Dedifferentiated amniotic fluid mesenchymal stem cell (primary cell): ENCODE results near the gene LRRC71.

Source experiments
- DNase-seq: peaks from one replicate; pipeline ENCODE4 v3.0.0-alpha.2; 2016; ENCODE audit errors: extremely low spot score

Gene LRRC71

GRCh38 chr1:156927215-156928042 is 7.0 kb downstream of the LRRC71 start:
- peak; percentile 47 for DNase-seq

- no peak for DNase-seq
Observed at GRCh38 chr1:156928043-156928602, 7.7 kb downstream of the LRRC71 start.

DNA sequence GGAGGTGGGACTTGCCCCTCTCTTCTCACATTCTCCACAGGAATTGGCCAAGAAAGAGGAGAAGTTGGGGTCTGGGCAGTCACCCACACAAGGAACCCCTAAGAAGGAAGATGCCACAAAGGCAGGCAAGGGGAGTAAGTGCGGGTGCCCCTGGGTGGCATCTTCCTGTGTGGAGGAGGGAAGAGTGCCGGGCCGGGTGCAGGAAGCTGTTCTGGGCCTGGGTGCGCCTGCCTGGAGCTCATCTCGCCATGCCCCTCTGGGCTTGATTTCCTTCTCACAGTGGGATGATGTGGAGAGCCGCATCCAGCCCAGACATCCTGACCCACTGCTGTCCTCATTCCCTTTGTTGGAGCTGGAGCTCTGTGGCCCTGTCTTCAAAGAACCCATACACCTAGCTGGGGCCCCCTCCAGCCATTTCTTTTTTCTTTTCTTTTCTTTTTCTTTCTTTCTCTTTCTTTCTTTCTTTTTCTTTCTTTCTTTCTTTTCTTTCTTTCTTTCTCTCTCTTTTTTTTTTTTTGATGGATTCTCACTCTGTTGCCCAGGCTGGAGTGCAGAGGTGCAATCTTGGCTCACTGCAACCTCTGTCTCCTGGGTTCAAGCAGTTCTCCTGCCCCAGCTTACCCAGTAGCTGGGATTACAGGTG is 9.3 kb downstream of the LRRC71 start:
- DNase-seq = no peak

GRCh38 chr1:156930483-156930882 is 10.1 kb downstream of the LRRC71 start:
- DNase-seq = no peak

DNA sequence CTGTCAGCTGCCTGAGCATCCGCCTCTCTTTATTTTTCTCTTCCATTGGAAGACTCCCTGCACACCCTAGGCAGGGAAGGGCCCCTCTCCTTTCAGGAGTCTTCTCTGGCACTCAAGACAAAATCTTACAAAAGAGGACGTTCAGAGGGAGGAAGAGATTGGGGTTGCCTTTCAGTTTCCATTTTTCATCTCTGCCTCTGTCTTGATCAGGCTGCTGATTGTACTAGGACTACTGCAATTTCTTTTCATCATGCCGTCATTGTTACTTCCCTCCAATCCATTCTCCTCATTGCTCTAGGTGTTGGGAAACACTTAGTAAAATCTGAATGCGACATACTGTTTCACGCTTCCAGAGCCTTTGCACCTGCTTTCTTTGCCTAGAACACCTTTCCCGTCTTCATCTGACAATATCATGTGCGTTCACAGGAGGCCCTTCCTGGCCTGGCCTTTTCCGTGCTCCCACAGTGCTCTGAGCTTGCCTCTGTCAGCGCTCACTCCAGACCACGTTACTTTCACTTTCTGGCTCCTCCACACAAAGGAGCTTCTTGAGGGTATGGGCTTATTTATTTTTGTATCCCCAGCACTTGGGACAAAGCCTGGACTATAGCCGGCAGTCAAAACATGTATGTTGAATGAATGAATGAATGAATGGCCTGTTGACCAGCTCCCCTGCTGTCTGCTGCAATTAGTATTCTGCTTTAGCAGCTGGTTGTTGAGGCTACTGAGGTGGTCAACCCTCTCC is 10.9 kb downstream of the LRRC71 start:
- DNase-seq = no peak

- no peak for DNase-seq
Observed at GRCh38 chr1:156931974-156932710, 11.7 kb downstream of the LRRC71 start.

DNA sequence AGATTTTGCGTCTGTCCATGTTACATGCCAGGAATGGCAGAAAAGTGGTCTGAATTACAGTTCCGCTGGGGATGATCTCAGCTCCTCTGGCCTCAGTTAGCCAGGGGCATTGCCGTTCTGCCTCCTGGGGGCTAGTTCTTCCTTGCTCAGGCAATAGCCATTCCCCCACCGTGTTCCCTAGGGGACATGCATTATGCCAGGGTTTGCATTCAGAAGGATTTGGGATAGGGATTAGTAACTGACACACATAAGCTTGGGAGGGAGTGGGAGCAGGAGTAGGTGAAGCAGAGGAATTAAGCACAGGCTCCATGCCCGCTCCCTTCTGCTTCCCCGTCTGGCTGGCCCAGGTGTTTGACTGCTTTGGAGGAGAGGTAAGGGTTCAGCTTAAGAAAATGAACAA is 12.7 kb downstream of the LRRC71 start:
- DNase-seq = no peak

DNA sequence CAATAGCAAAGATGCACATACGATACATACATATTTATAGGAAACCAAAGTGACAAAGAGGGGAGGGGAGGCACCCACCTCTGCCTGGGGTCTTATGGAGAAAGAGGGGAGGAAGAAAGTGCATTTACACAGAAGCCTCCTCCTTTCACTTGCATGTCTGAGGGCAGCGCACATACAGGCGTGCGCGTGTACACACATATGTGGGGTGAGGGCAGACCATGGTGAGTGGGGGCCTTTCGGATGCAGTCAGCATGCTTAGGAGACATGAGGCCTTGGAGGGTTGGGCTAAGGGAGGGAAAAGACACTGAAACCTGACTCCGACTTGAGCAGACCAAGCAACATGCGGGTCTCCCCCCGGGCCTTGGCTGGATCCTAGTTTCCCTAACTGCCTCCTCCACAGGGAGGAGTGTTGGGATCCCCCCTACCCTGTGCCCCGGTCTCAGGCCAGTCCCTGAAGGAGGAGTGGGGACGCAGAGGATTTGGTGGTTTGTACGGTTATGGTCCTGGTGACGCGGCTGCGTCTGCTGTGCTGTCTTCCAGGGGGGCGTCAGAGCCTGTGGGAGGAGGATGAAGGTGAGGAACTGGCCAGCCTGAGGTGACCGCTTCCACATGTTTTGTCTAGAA is 15.2 kb downstream of the LRRC71 start:
- no peak for DNase-seq

- DNase-seq = no peak
Observed at GRCh38 chr1:156936191-156936590, 15.8 kb downstream of the LRRC71 start.

DNA sequence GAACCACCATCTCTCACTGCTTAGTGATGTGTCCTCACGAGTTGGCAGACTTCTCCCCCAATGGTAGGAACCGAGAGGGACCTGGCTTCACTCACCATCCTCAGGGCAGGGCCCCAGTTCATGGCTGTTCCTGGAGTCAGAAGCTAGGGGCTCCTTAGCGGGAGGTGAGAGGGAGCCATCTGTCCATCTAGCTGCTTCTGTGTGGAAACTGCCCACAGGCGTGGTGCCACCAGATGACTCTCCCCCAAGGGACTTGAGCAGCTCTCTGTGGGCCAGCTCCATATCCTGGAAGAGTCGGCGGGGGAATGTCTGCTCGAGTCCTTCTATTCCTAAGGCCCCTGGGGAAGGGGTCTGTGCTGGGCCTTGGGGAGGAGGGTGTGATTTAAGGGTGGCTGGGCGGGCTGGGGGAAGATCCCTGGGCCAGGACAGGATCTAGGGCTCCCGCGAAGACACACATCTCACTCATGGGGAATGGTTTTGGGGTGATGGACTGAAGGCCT is 16.3 kb downstream of the LRRC71 start:
- DNase-seq = no peak

- DNase-seq = no peak
Observed at GRCh38 chr1:156937883-156938282, 17.5 kb downstream of the LRRC71 start.

DNA sequence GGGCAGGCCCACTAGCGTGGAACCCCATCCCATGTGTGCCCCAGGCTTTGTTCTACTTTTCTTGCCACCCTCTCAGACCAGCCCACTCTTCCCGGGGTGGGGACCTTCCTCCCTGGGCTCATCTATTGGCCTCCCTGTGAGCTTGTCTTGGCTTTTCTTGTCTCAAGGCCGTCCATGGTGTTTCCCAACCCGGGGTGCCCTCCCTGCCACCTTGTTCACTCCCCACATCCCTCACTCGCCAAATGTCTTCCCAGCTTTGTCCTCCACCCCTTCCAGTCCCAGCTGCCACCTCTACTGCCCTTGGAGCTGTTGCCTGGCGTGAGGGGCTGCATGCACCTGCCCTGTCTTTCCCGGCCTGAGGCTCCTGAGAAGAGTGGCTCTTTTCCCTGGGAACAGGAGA is 18.4 kb downstream of the LRRC71 start:
- no peak for DNase-seq

DNA sequence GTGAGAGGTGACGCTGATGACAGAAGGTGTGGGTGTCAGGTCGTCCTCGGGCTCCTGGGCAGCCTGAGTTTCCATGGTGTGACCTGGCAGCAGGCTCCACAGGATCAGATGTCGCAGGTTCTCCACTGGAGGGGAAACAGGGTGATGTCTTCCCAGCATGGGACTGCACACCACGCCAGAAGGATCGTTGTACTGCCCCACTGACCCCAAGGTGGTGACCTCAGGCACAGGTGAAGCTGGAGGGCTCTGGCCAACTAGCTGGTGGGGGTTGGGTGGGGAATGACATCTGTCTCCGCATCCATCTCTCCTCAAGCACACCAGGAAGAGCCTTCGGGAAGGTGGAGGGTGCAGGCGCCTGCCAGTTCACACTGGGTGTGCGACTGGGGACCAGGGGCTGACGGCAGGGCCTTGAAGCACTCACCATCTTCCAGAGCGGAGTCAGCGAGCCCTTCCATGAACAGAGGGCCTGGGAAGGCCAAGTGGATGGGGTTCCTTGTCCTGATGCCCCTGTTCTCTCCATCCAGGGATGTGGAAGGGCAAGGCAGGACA is 19.4 kb downstream of the LRRC71 start:
- no peak for DNase-seq

DNA sequence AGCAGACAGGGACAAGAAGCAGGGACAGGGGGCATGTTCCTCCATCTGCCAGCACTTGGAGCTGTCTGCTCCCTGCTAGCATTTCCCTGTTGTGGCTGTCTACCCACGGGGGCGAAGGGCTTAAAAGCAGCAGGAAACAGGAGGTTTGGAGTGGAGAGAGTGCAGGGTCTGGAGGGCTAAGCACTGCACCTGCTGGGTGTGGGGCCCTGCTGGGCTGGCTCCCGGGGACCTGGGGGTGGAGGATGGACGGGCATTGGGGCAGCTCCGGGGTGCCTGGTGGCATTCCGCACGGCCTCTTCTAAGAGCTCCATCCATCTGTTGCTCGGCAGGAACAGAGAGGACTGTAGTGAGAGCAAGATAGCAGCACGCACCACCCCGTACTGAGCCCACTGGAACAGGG is 21.2 kb downstream of the LRRC71 start:
- DNase-seq = no peak

- DNase-seq = no peak
Observed at GRCh38 chr1:156942176-156942575, 21.7 kb downstream of the LRRC71 start.

DNA sequence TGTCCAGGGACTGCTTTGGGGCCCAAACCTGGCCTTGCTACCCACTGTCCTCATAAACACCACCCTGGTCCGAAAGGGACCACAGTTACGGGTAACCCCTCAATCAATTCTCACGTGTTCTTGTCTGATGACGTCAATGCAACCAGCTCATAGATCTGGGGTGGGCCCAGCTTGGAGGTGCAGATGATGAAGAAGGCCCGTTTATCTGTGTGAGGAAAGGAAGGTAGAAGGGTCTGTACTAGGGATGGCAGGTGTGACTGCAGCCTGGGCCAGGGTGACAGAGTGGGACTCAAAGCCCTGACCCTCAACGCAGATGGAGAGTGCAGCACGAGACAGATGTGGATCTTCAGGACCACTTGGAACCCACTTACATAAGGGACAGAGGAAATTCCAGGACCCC is 22.1 kb downstream of the LRRC71 start:
- DNase-seq = no peak

DNA sequence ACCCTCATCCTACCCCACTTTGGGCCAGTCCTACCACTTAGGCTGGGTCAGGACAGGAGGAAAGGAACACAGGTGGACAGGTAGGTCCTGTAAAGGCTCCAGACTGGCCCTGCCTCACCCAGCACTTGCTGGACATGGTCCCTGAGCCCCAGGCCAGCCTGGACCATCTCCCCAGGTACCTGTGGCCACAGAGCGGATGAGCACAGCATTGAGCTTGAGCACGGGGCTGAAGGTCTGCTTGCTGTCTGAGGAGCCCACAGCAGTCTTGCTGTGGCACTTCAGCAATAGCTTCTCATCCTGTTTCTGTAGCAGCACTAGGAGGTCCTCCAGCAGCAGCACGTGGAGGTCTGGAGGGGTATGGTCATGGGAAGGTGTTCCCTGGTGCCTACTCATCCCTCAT is 23.3 kb downstream of the LRRC71 start:
- no peak for DNase-seq

GRCh38 chr1:156944268-156944667 is 23.8 kb downstream of the LRRC71 start:
- DNase-seq = no peak

DNA sequence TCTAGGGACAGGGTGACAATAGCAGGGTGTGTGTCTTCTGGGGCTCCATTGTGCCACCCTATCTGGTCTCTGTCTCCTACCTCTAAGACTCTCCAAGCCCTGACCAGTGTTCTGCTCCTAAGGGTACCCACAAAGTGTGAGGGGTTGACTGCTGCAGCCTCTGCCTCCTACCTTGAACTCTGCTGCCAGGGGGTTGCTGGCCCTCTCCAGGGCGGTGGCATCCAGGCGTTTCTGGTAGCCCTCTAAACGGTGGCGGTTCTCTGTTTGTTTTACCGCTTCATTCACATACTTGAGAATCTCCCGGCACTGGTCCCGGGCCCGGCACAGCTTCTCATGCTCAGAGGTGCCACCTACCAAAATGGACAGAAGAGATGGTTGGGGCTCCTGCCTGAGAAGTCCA is 24.4 kb downstream of the LRRC71 start:
- no peak for DNase-seq

GRCh38 chr1:156945881-156946661 is 25.6 kb downstream of the LRRC71 start:
- DNase-seq = no peak
